ENCODE data around the gene TPST2. TPM values are rescaled to one million over a fixed set of nuclear protein-coding genes. Genes with fewer than 3 reads are reported as not detected.

Gene TPST2
- total and polyA plus RNA-seq, 2 experiments from 2014 or later: 31.0 to 36.8 TPM

DNA sequence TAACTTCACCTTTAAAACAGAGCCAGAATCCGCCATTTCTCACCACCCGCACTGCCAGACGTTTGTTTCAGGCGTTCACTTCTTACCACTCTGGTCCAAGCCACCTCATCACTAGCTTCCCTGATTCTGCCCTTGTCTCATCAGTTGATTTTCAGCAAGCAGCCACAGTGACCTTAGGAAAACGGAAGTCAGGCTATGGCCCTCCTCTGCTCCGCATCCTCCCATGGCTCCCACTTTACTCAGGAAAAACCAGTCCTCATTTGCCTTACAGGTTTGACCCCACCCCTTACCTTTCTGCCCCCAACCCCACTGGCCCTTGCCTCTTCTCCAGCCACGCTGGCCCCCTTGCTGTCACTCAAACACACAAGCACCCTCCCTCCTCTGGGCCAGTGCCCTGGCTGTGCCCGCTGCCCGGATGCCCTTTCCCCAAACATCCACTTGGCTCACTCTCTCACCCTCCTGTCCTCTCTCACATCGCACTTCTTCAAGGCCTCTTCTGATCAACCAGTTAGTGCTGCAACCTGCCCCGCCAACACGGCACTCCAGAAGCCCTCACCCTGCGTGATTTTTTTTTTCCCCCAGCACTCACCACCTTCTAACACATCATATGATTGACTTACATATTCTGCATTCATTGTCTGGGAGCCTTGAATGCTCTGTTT lies 18.9 kb downstream of the TPST2 start:
- Histone ChIP-seq H3K9me2 (replicated peaks; ENCODE audit: insufficient read depth) (no peaks in the 10 kb centered on the region), H3K36me3 (replicated peaks; ENCODE audit: insufficient read depth, low read depth) (no peaks in the 10 kb centered on the region), H3K4me3 (no peak overlapping the region), H3K79me2 (peaks cover 15% of the 10 kb centered on the region), H3K9me3 (ENCODE audit: low read depth) (no peaks in the 10 kb centered on the region), H3K27me3 (no peaks in the 10 kb centered on the region), H3K27ac (no peak overlapping the region), H3K4me2 (no peak overlapping the region), H4K20me1 (ENCODE audit: insufficient read depth, poor library complexity, severe bottlenecking) (no peaks in the 10 kb centered on the region), H2AFZ (no peak overlapping the region), H3K4me1 (ENCODE audit: insufficient read depth) (no peaks in the 10 kb centered on the region)
- no peak for DNase-seq (ENCODE audit: low spot score)
- 95% methylated on average over 13 of the region's 13 CpGs for WGBS (ENCODE audit: low lambda C conversion rate, missing lambda C conversion rate)
- TF ChIP-seq EZH2 (IDR thresholded peaks at IDR 0.05; ENCODE audit: borderline replicate concordance): no peak
- TF ChIP-seq EZH2phosphoT487 (IDR thresholded peaks at IDR 0.05; ENCODE audit: low read depth, severe bottlenecking, unreplicated experiment): no peak
- TF ChIP-seq, protein P1, sequence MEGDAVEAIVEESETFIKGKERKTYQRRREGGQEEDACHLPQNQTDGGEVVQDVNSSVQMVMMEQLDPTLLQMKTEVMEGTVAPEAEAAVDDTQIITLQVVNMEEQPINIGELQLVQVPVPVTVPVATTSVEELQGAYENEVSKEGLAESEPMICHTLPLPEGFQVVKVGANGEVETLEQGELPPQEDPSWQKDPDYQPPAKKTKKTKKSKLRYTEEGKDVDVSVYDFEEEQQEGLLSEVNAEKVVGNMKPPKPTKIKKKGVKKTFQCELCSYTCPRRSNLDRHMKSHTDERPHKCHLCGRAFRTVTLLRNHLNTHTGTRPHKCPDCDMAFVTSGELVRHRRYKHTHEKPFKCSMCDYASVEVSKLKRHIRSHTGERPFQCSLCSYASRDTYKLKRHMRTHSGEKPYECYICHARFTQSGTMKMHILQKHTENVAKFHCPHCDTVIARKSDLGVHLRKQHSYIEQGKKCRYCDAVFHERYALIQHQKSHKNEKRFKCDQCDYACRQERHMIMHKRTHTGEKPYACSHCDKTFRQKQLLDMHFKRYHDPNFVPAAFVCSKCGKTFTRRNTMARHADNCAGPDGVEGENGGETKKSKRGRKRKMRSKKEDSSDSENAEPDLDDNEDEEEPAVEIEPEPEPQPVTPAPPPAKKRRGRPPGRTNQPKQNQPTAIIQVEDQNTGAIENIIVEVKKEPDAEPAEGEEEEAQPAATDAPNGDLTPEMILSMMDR (IDR thresholded peaks at IDR 0.05; ENCODE audit: poor library complexity): no peak

- no peaks in the 10 kb centered on the region for H3K9me3 ChIP-seq (ENCODE audit: low read depth)
- H4K20me1 ChIP-seq (ENCODE audit: insufficient read depth, poor library complexity, severe bottlenecking): no peaks in the 10 kb centered on the region
- H3K36me3 ChIP-seq (replicated peaks; ENCODE audit: insufficient read depth, low read depth): no peaks in the 10 kb centered on the region
- H2AFZ ChIP-seq: no peak overlapping the region
- H3K27me3 ChIP-seq: no peaks in the 10 kb centered on the region
- peaks cover 15% of the 10 kb centered on the region for H3K79me2 ChIP-seq
- H3K4me3 ChIP-seq: no peak overlapping the region
- no peaks in the 10 kb centered on the region for H3K9me2 ChIP-seq (replicated peaks; ENCODE audit: insufficient read depth)
- no peak for TF ChIP-seq EZH2 (IDR thresholded peaks at IDR 0.05; ENCODE audit: borderline replicate concordance)
- TF ChIP-seq EZH2phosphoT487 (IDR thresholded peaks at IDR 0.05; ENCODE audit: low read depth, severe bottlenecking, unreplicated experiment): no peak
- TF ChIP-seq, protein P1 (IDR thresholded peaks at IDR 0.05; ENCODE audit: poor library complexity): no peak
- WGBS (ENCODE audit: low lambda C conversion rate, missing lambda C conversion rate): 73% methylated on average over 10 of the region's 10 CpGs
- no peak for DNase-seq (ENCODE audit: low spot score)
- H3K4me2 ChIP-seq: no peak overlapping the region
- no peaks in the 10 kb centered on the region for H3K4me1 ChIP-seq (ENCODE audit: insufficient read depth)
- H3K27ac ChIP-seq: no peak overlapping the region
Observed at GRCh38 chr22:26570115-26570514, 19.8 kb downstream of the TPST2 start.

DNA sequence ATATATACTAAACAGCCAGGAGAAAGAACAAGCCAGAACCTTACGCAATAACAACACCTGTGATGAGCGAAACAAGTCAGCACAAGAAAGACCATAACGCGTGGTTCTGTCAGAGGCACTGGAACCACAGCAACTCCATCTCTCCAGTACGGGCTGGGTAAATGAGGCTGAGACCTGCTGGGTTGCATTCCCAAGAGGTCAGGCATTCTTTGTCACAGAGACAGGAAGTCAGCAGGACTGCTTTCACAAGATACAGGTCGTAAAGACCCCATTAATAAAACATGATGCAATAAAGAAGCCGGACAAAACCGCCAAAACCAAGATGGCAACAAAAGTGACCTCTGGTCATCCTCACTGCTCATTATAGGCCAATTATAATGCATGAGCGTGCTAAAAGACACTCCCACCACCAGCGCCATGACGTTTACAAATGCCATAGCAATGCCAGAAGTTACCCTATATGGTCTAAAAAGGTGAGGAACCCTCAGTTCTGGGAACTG lies 21.7 kb downstream of the TPST2 start:
- Histone ChIP-seq H3K27ac (peak overlapping the region; percentile 44), H2AFZ (no peak overlapping the region), H3K36me3 (replicated peaks; ENCODE audit: insufficient read depth, low read depth) (no peaks in the 10 kb centered on the region), H3K27me3 (no peaks in the 10 kb centered on the region), H3K79me2 (peaks cover 15% of the 10 kb centered on the region), H3K4me2 (no peak overlapping the region), H3K4me1 (ENCODE audit: insufficient read depth) (no peaks in the 10 kb centered on the region), H3K9me2 (replicated peaks; ENCODE audit: insufficient read depth) (no peaks in the 10 kb centered on the region), H4K20me1 (ENCODE audit: insufficient read depth, poor library complexity, severe bottlenecking) (no peaks in the 10 kb centered on the region), H3K9me3 (ENCODE audit: low read depth) (no peaks in the 10 kb centered on the region), H3K4me3 (no peak overlapping the region)
- WGBS (ENCODE audit: low lambda C conversion rate, missing lambda C conversion rate): 37% methylated on average over 11 of the region's 11 CpGs
- DNase-seq (ENCODE audit: low spot score): peak; percentile 19
- TF ChIP-seq EZH2phosphoT487 (IDR thresholded peaks at IDR 0.05; ENCODE audit: low read depth, severe bottlenecking, unreplicated experiment) (no peak), EZH2 (IDR thresholded peaks at IDR 0.05; ENCODE audit: borderline replicate concordance) (no peak)
- TF ChIP-seq, protein P1 (IDR thresholded peaks at IDR 0.05; ENCODE audit: poor library complexity): no peak

All from hepatocyte (in vitro differentiated cells).